ENCODE data around the gene ATP6V0A1. TPM values are rescaled to one million over a fixed set of nuclear protein-coding genes. Genes with fewer than 3 reads are reported as not detected.
"Not testable (repeated sequence)": the region's sequence is repeated elsewhere in the genome, so short reads cannot be mapped to it uniquely, and the experiment has no call there.

Gene ATP6V0A1
- total and polyA plus RNA-seq, 4 donors: 44.4 to 203 (median 74.5) TPM

GRCh38 chr17:42538482-42538881, 79.8 kb downstream of the ATP6V0A1 start:
- no peaks in the 10 kb centered on the region for H3K9me3 ChIP-seq (ENCODE audit: control insufficient read depth in 4 of 4, insufficient read depth in 3 of 4, low read length in 3 of 4)
- WGBS, 2 donors: 96% methylated on average over 14 of the region's 14 CpGs

DNA sequence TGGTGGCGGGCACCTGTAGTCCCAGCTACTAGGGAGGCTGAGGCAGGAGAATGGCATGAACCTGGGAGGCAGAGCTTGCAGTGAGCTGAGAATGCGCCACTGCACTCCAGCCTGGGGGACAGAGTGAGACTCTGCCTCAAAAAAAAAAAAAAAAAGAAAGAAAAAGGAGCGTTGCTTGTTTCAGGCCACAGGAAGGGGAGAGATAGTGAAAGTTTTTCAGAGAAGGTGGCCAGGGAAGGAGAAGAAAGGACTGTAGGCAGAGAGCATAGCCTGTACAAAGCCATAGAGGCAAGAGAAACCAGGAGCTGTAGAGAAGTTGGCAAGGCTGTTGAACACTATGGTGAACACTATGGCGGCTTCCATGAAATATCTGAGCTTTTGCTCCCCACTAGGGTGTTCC, 81.9 kb downstream of the ATP6V0A1 start:
- DNase-seq; H3K4me3 ChIP-seq; H3K27ac ChIP-seq (ENCODE audit: low read depth in 1 of 2, low read length in 1 of 2); H3K27me3 ChIP-seq (ENCODE audit: control insufficient read depth in 3 of 3, insufficient read depth in 3 of 3, low read length in 2 of 3); ATAC-seq (ENCODE audit: insufficient read depth, low FRiP score); H3K9me3 ChIP-seq (ENCODE audit: control insufficient read depth in 4 of 4, insufficient read depth in 3 of 4, low read length in 3 of 4); H3K9ac ChIP-seq (ENCODE audit: insufficient read depth in 1 of 2, low read length in 2 of 2): not testable (repeated sequence)
- H3K4me1 ChIP-seq (ENCODE audit: control insufficient read depth in 5 of 5, insufficient read depth in 5 of 5, low read length in 5 of 5): peaks cover 0 to 10% (median 0%) of the 10 kb centered on the region in 5 donors
- 85 to 93% methylated on average over 4 of the region's 4 CpGs for WGBS, 2 donors
- peaks cover 5 to 50% (median 9%) of the 10 kb centered on the region in 4 donors for H3K36me3 ChIP-seq (ENCODE audit: control insufficient read depth in 4 of 4, insufficient read depth in 4 of 4, low read length in 4 of 4)

More at GRCh38 chr17:42538482-42538881, 79.8 kb downstream of the ATP6V0A1 start:
- TF ChIP-seq CTCF (IDR thresholded peaks at IDR 0.05; ENCODE audit: control extremely low read depth, extremely low read depth): no peak
- ATAC-seq (ENCODE audit: insufficient read depth, low FRiP score) (no peak), DNase-seq (no peak)
- Histone ChIP-seq H3K36me3 (ENCODE audit: control insufficient read depth in 4 of 4, insufficient read depth in 4 of 4, low read length in 4 of 4) (peaks cover 3 to 38% (median 6%) of the 10 kb centered on the region in 4 donors), H3K27ac (ENCODE audit: low read depth in 1 of 2, low read length in 1 of 2) (no peak overlapping the region), H3K4me1 (ENCODE audit: control insufficient read depth in 5 of 5, insufficient read depth in 5 of 5, low read length in 5 of 5) (peaks cover 0 to 18% (median 2%) of the 10 kb centered on the region in 5 donors), H3K27me3 (ENCODE audit: control insufficient read depth in 3 of 3, insufficient read depth in 3 of 3, low read length in 2 of 3) (no peaks in the 10 kb centered on the region), H3K9ac (ENCODE audit: insufficient read depth in 1 of 2, low read length in 2 of 2) (no peak overlapping the region), H3K4me3 (no peak overlapping the region)

GRCh38 chr17:42541041-42541833, 82.6 kb downstream of the ATP6V0A1 start:
- no peak for DNase-seq
- Histone ChIP-seq H3K27me3 (ENCODE audit: control insufficient read depth in 3 of 3, insufficient read depth in 3 of 3, low read length in 2 of 3) (no peaks in the 10 kb centered on the region), H3K27ac (ENCODE audit: low read depth in 1 of 2, low read length in 1 of 2) (peak overlapping the region in 1 of 2 donors; percentile 37), H3K9ac (ENCODE audit: insufficient read depth in 1 of 2, low read length in 2 of 2) (no peak overlapping the region), H3K9me3 (ENCODE audit: control insufficient read depth in 4 of 4, insufficient read depth in 3 of 4, low read length in 3 of 4) (no peaks in the 10 kb centered on the region), H3K4me1 (ENCODE audit: control insufficient read depth in 5 of 5, insufficient read depth in 5 of 5, low read length in 5 of 5) (peaks cover 0 to 8% (median 0%) of the 10 kb centered on the region in 5 donors), H3K36me3 (ENCODE audit: control insufficient read depth in 4 of 4, insufficient read depth in 4 of 4, low read length in 4 of 4) (peaks cover 5 to 50% (median 9%) of the 10 kb centered on the region in 4 donors), H3K4me3 (no peak overlapping the region)
- 79 to 87% methylated on average over 16 to 17 of the region's 17 CpGs for WGBS, 2 donors
- no peak for TF ChIP-seq CTCF (IDR thresholded peaks at IDR 0.05; ENCODE audit: control extremely low read depth, extremely low read depth)
- no peak for ATAC-seq (ENCODE audit: insufficient read depth, low FRiP score)

DNA sequence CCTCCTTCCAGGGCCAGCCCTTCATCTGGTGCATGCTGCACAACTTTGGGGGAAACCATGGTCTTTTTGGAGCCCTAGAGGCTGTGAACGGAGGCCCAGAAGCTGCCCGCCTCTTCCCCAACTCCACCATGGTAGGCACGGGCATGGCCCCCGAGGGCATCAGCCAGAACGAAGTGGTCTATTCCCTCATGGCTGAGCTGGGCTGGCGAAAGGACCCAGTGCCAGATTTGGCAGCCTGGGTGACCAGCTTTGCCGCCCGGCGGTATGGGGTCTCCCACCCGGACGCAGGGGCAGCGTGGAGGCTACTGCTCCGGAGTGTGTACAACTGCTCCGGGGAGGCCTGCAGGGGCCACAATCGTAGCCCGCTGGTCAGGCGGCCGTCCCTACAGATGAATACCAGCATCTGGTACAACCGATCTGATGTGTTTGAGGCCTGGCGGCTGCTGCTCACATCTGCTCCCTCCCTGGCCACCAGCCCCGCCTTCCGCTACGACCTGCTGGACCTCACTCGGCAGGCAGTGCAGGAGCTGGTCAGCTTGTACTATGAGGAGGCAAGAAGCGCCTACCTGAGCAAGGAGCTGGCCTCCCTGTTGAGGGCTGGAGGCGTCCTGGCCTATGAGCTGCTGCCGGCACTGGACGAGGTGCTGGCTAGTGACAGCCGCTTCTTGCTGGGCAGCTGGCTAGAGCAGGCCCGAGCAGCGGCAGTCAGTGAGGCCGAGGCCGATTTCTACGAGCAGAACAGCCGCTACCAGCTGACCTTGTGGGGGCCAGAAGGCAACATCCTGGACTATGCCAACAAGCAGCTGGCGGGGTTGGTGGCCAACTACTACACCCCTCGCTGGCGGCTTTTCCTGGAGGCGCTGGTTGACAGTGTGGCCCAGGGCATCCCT, 84.8 kb downstream of the ATP6V0A1 start:
- Histone ChIP-seq H3K4me1 (ENCODE audit: control insufficient read depth in 5 of 5, insufficient read depth in 5 of 5, low read length in 5 of 5) (peaks cover 0 to 2% (median 0%) of the 10 kb centered on the region in 5 donors), H3K9ac (ENCODE audit: insufficient read depth in 1 of 2, low read length in 2 of 2) (no peak overlapping the region), H3K4me3 (no peak overlapping the region), H3K27ac (ENCODE audit: low read depth in 1 of 2, low read length in 1 of 2) (no peak overlapping the region), H3K9me3 (ENCODE audit: control insufficient read depth in 4 of 4, insufficient read depth in 3 of 4, low read length in 3 of 4) (no peaks in the 10 kb centered on the region), H3K27me3 (ENCODE audit: control insufficient read depth in 3 of 3, insufficient read depth in 3 of 3, low read length in 2 of 3) (no peaks in the 10 kb centered on the region), H3K36me3 (ENCODE audit: control insufficient read depth in 4 of 4, insufficient read depth in 4 of 4, low read length in 4 of 4) (peaks cover 5 to 47% (median 9%) of the 10 kb centered on the region in 4 donors)
- no peak for TF ChIP-seq CTCF (IDR thresholded peaks at IDR 0.05; ENCODE audit: control extremely low read depth, extremely low read depth)
- DNase-seq (no peak), ATAC-seq (ENCODE audit: insufficient read depth, low FRiP score) (no peak)
- WGBS, 2 donors: 93 to 96% methylated on average over 39 of the region's 39 CpGs
